ENCODE measurements around the gene SIL1.

- TF ChIP-seq PKNOX1 (IDR thresholded peaks at IDR 0.05) (no peak), BHLHE40 (IDR thresholded peaks at IDR 0.05; ENCODE audit: borderline replicate concordance) (no peak), TARDBP (IDR thresholded peaks at IDR 0.05) (no peak), SP1 (IDR thresholded peaks at IDR 0.05) (no peak), FOXM1 (IDR thresholded peaks at IDR 0.05; ENCODE audit: borderline replicate concordance) (no peak), NFRKB (IDR thresholded peaks at IDR 0.05) (no peak), ZNF384 (IDR thresholded peaks at IDR 0.05) (no peak), LEF1 (IDR thresholded peaks at IDR 0.05; ENCODE audit: borderline replicate concordance) (no peak), CTBP1 (IDR thresholded peaks at IDR 0.05; ENCODE audit: borderline replicate concordance) (no peak), HDGF (IDR thresholded peaks at IDR 0.05; ENCODE audit: borderline replicate concordance) (no peak), ARNT (IDR thresholded peaks at IDR 0.05) (no peak), SUZ12 (IDR thresholded peaks at IDR 0.05) (no peak), FOXA1 (IDR thresholded peaks at IDR 0.05) (no peak)
Observed at GRCh38 chr5:138937392-138938387, 260.5 kb downstream of the SIL1 start.

Data from HEK293T (cell line).